ENCODE measurements around the gene DHX9. TPM values are rescaled to one million over a fixed set of nuclear protein-coding genes. Genes with fewer than 3 reads are reported as not detected.

The DHX9 gene
- total RNA-seq, 1 donor from 2014 or later = 61.9 TPM

DNA sequence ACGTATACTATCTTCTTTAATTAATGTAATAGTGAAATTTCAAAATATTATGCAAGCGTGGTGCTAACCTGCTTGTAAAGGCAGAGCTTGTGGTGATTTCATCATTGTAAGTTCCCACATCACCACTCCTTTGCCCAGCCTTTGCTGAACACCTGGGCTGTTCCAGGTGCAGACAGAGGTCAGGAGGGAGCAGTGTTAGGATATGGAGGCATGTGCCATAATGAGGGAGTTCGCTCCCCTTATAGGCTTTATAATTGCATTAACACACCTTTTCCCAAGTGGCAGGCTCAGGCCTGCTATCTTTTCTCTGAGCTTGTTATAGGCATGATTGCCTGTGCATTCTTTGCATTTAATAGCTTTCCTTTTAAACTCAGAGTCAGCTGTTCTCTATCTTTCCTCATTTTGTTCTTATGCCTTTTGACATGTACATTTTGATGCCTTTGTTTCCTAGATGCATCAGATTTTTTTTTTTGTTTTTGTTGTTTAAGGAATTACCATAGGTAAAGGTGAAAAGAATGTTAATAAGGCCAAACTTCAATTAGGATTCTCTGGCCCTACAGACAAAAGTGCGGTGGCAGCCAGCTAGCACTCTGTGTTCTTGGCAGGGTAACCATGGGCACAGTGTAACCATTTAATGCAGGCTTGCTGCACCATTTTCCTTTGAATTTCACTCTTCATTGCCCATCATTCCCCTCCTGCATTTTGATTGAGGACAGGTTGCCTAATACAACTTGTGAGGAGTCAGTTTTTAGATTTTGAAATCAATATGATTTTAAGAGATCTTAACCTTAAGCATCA lies 36.9 kb upstream of the DHX9 start:
- TF ChIP-seq, protein P1, sequence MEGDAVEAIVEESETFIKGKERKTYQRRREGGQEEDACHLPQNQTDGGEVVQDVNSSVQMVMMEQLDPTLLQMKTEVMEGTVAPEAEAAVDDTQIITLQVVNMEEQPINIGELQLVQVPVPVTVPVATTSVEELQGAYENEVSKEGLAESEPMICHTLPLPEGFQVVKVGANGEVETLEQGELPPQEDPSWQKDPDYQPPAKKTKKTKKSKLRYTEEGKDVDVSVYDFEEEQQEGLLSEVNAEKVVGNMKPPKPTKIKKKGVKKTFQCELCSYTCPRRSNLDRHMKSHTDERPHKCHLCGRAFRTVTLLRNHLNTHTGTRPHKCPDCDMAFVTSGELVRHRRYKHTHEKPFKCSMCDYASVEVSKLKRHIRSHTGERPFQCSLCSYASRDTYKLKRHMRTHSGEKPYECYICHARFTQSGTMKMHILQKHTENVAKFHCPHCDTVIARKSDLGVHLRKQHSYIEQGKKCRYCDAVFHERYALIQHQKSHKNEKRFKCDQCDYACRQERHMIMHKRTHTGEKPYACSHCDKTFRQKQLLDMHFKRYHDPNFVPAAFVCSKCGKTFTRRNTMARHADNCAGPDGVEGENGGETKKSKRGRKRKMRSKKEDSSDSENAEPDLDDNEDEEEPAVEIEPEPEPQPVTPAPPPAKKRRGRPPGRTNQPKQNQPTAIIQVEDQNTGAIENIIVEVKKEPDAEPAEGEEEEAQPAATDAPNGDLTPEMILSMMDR (IDR thresholded peaks at IDR 0.05; ENCODE audit: borderline replicate concordance) = no peak
- peaks cover 8% of the 10 kb centered on the region for H3K4me1 ChIP-seq
- intact Hi-C loops (cut with micrococcal nuclease) = no loop called here
- no peak overlapping the region for H3K27ac ChIP-seq (replicated peaks)
- no peaks in the 10 kb centered on the region for H3K9me3 ChIP-seq (replicated peaks)
- H3K36me3 ChIP-seq = peaks cover 15% of the 10 kb centered on the region
- no peak overlapping the region for H3K4me3 ChIP-seq
- no peak for DNase-seq
- no peaks in the 10 kb centered on the region for H3K27me3 ChIP-seq (ENCODE audit: low read depth)

DNA sequence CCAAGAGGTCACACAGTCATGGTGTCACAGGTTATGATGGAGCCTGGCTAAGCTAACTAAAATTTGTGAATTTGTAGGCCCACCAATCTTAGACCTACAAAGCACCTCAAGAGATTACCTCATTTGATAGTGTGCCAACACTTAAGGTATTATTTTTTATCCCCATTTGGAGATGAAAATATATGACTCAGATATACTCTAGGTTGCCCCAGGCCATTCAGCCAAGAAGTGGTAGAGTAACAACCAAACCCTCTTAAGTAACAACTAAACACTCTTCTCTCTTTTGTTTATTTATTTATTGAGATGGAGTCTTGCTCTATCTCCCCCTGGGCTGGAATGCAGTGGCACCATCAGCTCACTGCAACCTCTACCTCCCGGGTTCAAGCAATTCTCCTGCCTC lies 35.3 kb upstream of the DHX9 start:
- TF ChIP-seq, protein P1 (IDR thresholded peaks at IDR 0.05; ENCODE audit: borderline replicate concordance) = no peak
- Histone ChIP-seq H3K27me3 (ENCODE audit: low read depth) (no peaks in the 10 kb centered on the region), H3K4me3 (no peak overlapping the region), H3K27ac (replicated peaks) (no peak overlapping the region), H3K4me1 (peaks cover 13% of the 10 kb centered on the region), H3K9me3 (replicated peaks) (no peaks in the 10 kb centered on the region), H3K36me3 (peaks cover 15% of the 10 kb centered on the region)
- intact Hi-C loops (cut with micrococcal nuclease) = no loop called here
- no peak for DNase-seq

DNA sequence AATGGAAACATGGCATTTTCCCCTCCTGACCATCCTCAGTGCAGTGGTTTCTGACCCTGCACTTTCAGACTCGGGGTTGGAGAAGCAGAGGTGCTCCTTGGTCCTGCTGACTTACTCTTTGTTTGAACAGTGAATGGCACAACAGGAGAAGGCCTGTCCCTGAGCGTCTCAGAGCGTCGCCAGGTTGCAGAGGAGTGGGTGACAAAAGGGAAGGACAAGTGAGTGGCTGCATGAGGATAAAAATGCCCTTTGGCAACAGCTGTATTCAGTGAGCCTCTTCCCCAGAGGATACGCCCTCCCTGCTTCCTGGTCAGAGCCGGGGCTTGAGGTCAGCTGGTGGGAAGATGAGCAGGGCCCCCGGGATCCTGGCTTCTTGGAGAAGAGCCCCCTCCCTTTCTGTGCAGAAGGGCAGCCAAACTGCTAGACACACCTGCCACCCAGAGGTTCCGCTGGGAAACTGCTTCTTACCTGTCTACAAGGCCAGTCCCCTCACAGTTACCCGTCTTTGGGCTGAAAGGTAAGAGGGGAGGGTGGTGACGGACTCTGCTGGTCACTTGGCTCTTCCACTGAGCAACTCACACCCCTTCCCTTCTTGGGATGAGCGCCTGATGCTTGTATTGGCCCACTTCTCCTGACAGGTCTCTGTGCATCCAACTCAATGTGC lies 33.0 kb upstream of the DHX9 start:
- no peak for DNase-seq
- Histone ChIP-seq H3K27ac (replicated peaks) (no peak overlapping the region), H3K4me3 (no peak overlapping the region), H3K36me3 (peaks cover 15% of the 10 kb centered on the region), H3K4me1 (peaks cover 13% of the 10 kb centered on the region), H3K27me3 (ENCODE audit: low read depth) (no peaks in the 10 kb centered on the region), H3K9me3 (replicated peaks) (no peaks in the 10 kb centered on the region)
- TF ChIP-seq, protein P1 (IDR thresholded peaks at IDR 0.05; ENCODE audit: borderline replicate concordance) = no peak
- intact Hi-C loops (cut with micrococcal nuclease) = no loop called here

DNA sequence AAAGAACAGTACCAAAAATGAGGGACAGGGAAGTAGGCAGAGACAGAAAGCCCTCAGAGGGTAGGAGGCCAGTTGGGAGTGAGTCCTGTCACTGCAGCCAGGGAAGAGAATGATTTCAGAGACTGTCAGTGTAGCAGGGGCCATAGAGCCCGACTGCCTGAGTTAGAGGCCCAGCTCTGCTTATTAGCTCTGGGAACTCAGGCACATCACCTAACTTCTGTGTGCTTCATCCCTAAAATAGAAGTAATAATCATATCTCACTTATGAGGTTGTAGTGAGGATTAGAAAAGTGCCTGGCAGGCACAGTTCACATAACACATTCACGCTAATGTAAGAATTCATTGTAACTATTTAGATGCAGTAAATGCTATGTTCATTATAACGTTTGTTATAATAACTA lies 31.2 kb upstream of the DHX9 start:
- Histone ChIP-seq H3K27ac (replicated peaks) (no peak overlapping the region), H3K36me3 (peaks cover 15% of the 10 kb centered on the region)
- intact Hi-C loops (cut with micrococcal nuclease) = no loop called here

DNA sequence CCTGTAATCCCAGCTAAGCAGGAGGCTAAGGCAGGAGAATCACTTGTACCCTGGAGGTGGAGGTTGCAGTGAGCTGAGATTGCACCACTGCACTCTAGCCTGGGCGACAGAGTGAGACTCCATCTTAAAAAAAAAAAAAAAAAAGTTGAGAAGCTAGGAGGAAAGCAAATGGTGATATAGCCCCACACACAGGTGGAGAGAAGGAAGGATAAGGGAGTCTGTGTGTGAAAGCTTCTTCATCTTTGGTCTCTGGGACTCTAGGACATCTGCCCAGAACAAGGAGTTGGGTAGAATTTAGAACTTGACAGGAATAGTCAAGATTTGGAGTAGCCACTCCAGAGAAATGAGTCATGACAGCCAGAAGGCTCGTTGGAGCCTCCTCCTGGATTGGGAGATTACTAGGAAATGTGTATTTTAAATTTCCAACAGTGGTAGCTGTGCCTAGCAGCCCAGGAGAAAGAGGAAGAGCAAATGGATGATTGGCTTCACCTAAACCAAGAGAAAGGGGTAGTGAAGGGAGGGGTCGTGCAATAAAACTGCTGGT lies 29.7 kb upstream of the DHX9 start:
- no peaks in the 10 kb centered on the region for H3K9me3 ChIP-seq (replicated peaks)
- peaks cover 5% of the 10 kb centered on the region for H3K4me1 ChIP-seq
- peaks cover 17% of the 10 kb centered on the region for H3K36me3 ChIP-seq
- TF ChIP-seq, protein P1 (IDR thresholded peaks at IDR 0.05; ENCODE audit: borderline replicate concordance) = no peak
- no peak overlapping the region for H3K27ac ChIP-seq (replicated peaks)
- H3K4me3 ChIP-seq = no peak overlapping the region
- DNase-seq = no peak
- no peaks in the 10 kb centered on the region for H3K27me3 ChIP-seq (ENCODE audit: low read depth)
- intact Hi-C loops (cut with micrococcal nuclease) = no loop called here

More for the DNA sequence above, 31.2 kb upstream of the DHX9 start:
- no peak for DNase-seq
- no peaks in the 10 kb centered on the region for H3K9me3 ChIP-seq (replicated peaks)
- peaks cover 5% of the 10 kb centered on the region for H3K4me1 ChIP-seq
- TF ChIP-seq, protein P1 (IDR thresholded peaks at IDR 0.05; ENCODE audit: borderline replicate concordance) = no peak
- no peak overlapping the region for H3K4me3 ChIP-seq
- H3K27me3 ChIP-seq (ENCODE audit: low read depth) = no peaks in the 10 kb centered on the region
